ENCODE measurements around the gene AMT. TPM values are rescaled to one million over a fixed set of nuclear protein-coding genes. Genes with fewer than 3 reads are reported as not detected.

AMT gene
- total and polyA plus RNA-seq, 8 donors = 5.9 to 41.0 (median 32.3) TPM

DNA sequence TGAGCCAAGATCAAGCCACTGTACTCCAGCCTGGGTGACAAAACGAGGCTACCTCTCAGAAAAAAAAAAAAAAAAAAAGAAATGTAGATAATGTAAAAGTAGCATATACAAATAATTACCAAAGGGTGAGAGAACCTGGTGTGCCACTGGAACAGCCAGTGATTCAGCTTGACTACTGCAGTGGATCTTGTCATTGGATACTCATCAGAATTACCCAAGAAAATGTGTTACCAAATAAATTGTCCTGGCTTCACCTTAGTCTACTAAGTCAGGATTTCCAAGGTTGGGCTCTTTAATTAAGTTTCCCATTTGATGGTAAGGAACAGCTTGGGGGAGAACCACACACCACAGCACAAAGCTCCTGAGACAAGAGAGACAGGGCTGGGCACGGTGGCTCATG, 5.3 kb upstream of the AMT start:
- no peak for DNase-seq
- no peak overlapping the region for H3K27ac ChIP-seq
- H3K27me3 ChIP-seq = no peaks in the 10 kb centered on the region
- ATAC-seq = no peak
- intact Hi-C loops (cut with DNase I) = no loop called here
- H3K36me3 ChIP-seq = peaks cover 0 to 21% of the 10 kb centered on the region in 2 donors
- H3K4me3 ChIP-seq = no peak overlapping the region
- peaks cover 0 to 16% of the 10 kb centered on the region in 2 donors for H3K4me1 ChIP-seq
- H3K9me3 ChIP-seq = no peaks in the 10 kb centered on the region
- TF ChIP-seq, protein P1, sequence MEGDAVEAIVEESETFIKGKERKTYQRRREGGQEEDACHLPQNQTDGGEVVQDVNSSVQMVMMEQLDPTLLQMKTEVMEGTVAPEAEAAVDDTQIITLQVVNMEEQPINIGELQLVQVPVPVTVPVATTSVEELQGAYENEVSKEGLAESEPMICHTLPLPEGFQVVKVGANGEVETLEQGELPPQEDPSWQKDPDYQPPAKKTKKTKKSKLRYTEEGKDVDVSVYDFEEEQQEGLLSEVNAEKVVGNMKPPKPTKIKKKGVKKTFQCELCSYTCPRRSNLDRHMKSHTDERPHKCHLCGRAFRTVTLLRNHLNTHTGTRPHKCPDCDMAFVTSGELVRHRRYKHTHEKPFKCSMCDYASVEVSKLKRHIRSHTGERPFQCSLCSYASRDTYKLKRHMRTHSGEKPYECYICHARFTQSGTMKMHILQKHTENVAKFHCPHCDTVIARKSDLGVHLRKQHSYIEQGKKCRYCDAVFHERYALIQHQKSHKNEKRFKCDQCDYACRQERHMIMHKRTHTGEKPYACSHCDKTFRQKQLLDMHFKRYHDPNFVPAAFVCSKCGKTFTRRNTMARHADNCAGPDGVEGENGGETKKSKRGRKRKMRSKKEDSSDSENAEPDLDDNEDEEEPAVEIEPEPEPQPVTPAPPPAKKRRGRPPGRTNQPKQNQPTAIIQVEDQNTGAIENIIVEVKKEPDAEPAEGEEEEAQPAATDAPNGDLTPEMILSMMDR (IDR thresholded peaks at IDR 0.05) = no peak

DNA sequence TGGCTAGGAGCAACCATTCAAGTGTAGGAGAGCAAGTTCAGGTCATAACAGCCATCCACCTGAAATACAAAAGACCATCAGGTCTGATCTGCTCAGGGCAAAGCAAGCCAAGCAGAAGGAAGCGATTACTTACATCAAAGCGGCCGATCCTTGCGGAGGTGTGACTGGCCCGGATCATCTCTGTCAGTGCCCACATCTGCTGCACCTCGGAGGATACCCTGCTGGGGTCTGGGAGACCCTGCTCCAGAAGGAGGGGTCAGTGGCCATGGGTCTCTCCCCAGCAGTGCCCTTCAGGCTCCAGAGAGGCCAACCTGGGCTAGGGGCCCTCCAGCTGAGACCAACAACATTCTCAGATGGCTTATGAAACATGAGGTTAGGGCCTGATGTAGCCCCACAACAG, 2.5 kb upstream of the AMT start:
- peaks cover 0 to 21% of the 10 kb centered on the region in 2 donors for H3K36me3 ChIP-seq
- intact Hi-C loops (cut with DNase I) = no loop called here
- no peaks in the 10 kb centered on the region for H3K27me3 ChIP-seq
- H3K9me3 ChIP-seq = no peaks in the 10 kb centered on the region
- no peak for DNase-seq
- TF ChIP-seq, protein P1 (IDR thresholded peaks at IDR 0.05) = no peak
- H3K4me3 ChIP-seq = no peak overlapping the region
- ATAC-seq = no peak
- no peak overlapping the region for H3K27ac ChIP-seq
- peaks cover 0 to 32% of the 10 kb centered on the region in 2 donors for H3K4me1 ChIP-seq

DNA sequence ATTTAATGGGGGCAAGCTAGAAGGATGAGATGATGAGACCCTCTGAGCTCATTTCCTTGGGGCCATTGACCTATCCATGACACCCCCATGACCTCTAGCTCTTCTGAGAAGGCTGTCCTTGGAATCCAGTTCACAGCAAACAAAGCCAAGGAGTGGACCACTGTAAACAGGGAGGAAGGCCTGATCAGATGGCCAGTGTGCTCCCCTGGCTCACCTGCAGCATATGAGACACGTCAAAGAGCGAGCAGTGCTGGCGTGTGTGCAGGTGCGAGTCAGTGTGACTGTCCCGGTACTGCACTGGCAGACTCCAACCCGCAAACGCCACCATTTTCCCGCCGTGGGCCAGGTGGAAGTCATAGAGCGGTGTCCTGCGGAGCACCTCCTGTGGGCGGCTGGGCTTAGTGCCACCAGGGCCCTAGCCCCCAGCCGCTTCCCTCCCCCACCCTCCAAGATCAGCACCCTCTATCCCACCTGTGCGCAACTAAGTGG, 339 bp downstream of the AMT start:
- no peaks in the 10 kb centered on the region for H3K27me3 ChIP-seq
- intact Hi-C loops (cut with DNase I) = no loop called here
- H3K27ac ChIP-seq = no peak overlapping the region
- peak; percentile 21 for ATAC-seq
- DNase-seq = no peak
- H3K36me3 ChIP-seq = peaks cover 0 to 32% of the 10 kb centered on the region in 2 donors
- peaks cover 3 to 25% of the 10 kb centered on the region in 2 donors for H3K4me1 ChIP-seq
- no peaks in the 10 kb centered on the region for H3K9me3 ChIP-seq
- H3K4me3 ChIP-seq = peak overlapping the region in 1 of 2 donors; percentile 16
- TF ChIP-seq, protein P1 (IDR thresholded peaks at IDR 0.05) = no peak

DNA sequence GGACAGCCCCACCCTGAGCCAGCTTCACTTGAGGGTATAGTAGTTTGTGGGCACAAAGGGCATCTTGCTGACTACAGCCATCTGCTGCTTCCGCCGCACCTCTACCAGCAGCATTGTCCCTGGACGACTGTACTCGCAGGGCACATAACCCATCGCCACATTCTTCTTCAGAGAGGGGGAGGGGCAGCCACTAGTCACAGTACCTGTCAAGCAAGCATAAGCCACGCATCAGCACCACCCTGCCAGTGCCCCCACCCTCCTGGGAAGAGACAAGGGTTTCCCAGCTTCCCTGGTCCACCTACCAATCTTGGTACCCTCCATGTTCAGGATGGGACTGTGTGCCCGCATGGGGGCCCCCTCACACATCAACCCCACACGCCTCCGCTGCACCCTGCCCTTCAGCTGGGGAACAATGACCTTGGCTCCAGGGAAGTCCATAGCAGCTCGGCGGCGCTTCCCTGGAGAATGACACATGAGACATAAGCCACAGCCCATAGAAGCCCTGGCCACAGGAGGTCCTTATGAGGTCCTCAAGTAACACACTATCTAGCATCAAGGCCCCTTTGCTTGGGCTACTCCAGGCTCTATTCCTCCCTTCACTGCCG, 4.7 kb downstream of the AMT start:
- no peak for DNase-seq
- H3K4me1 ChIP-seq = peaks cover 21 to 67% of the 10 kb centered on the region in 2 donors
- no peak for ATAC-seq
- H3K27ac ChIP-seq = peak overlapping the region in 1 of 2 donors; percentile 85
- H3K9me3 ChIP-seq = no peaks in the 10 kb centered on the region
- H3K4me3 ChIP-seq = no peak overlapping the region
- peaks cover 0 to 39% of the 10 kb centered on the region in 2 donors for H3K36me3 ChIP-seq
- intact Hi-C loops (cut with DNase I) = no loop called here
- TF ChIP-seq, protein P1 (IDR thresholded peaks at IDR 0.05) = no peak
- no peaks in the 10 kb centered on the region for H3K27me3 ChIP-seq

DNA sequence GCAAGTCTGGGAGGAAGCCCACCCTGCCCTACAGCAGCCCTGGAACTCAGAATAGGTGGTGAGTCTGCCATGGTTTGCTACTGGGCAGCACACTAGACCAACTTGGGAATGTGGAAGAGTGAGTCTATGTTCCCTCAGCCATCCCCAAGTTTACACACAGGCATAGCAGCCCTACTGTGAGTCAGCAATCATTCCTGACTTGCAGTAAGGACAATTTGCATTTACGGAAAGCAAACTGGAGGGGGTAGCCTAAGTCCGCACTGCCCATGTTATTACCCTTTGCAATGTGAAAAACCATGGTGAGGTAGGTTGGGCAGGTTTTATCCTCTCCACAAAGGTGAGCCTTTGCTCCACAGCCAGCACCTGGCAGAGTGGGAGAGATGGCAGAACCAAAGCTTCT, 5.4 kb downstream of the AMT start:
- ATAC-seq (no peak), DNase-seq (peak in 1 of 4 donors; percentile 1)
- Histone ChIP-seq H3K27ac (peak overlapping the region in 1 of 2 donors; percentile 85), H3K4me1 (peaks cover 21 to 60% of the 10 kb centered on the region in 2 donors), H3K9me3 (no peaks in the 10 kb centered on the region), H3K27me3 (no peaks in the 10 kb centered on the region), H3K4me3 (no peak overlapping the region), H3K36me3 (peaks cover 0 to 39% of the 10 kb centered on the region in 2 donors)
- TF ChIP-seq, protein P1 (IDR thresholded peaks at IDR 0.05) = no peak
- intact Hi-C loops (cut with DNase I) = no loop called here
